Uterus (tissue), 2 donors: ENCODE measurements around the gene ZDHHC8.

ENCODE experiments used
- POLR2A ChIP-seq, 2 donors: fragments of 450-650 bp; IDR thresholded peaks; one replicate each; pipeline ENCODE4 v1.6.1; 2016; ENCODE audit warnings: antibody characterized with exemption in 2 of 2, mild to moderate bottlenecking in 1 of 2, moderate library complexity in 1 of 2
- TF ChIP-seq, protein P1 (sequence below), 4 experiments: fragments of 200-600 bp in 2 of 4; fragments of 450-650 bp in 2 of 4; sonication (generic) in 2 of 4; IDR thresholded peaks; one replicate each; pipeline ENCODE4 v1.5.1; 2016 to 2019; ENCODE audit warnings: antibody characterized with exemption in 4 of 4, mild to moderate bottlenecking in 2 of 4, moderate library complexity in 1 of 4

DNA sequence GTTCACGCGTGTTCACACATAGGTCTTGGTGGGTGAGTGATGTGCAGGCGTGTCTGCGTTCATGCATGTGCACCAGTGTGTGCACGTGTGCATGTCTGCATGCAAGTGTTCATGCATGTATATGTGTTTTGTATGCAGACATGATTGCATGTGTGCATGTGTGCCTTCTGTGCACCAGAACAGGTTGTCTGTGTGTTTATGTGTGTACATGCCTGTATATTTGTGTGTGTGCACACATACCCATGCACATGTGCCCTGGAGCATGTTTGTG, 4.9 kb downstream of the ZDHHC8 start:
- TF ChIP-seq POLR2A (IDR thresholded peaks at IDR 0.05): no peak
- TF ChIP-seq, protein P1, sequence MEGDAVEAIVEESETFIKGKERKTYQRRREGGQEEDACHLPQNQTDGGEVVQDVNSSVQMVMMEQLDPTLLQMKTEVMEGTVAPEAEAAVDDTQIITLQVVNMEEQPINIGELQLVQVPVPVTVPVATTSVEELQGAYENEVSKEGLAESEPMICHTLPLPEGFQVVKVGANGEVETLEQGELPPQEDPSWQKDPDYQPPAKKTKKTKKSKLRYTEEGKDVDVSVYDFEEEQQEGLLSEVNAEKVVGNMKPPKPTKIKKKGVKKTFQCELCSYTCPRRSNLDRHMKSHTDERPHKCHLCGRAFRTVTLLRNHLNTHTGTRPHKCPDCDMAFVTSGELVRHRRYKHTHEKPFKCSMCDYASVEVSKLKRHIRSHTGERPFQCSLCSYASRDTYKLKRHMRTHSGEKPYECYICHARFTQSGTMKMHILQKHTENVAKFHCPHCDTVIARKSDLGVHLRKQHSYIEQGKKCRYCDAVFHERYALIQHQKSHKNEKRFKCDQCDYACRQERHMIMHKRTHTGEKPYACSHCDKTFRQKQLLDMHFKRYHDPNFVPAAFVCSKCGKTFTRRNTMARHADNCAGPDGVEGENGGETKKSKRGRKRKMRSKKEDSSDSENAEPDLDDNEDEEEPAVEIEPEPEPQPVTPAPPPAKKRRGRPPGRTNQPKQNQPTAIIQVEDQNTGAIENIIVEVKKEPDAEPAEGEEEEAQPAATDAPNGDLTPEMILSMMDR (IDR thresholded peaks at IDR 0.05): no peak
